ENCODE data around the gene SULT1A2. TPM values are rescaled to one million over a fixed set of nuclear protein-coding genes. Genes with fewer than 3 reads are reported as not detected.

Gene SULT1A2
- total RNA-seq, 6 donors from 2014 or later = 5.7 to 40.8 (median 17.5) TPM

GRCh38 chr16:28563218-28563617, 33.6 kb downstream of the SULT1A2 start:
- H3K27me3 ChIP-seq = no peaks in the 10 kb centered on the region
- peaks cover 0 to 5% (median 0%) of the 10 kb centered on the region in 4 donors for H3K9me3 ChIP-seq
- WGBS, 2 donors = 88 to 89% methylated on average over 6 of the region's 6 CpGs
- H3K4me1 ChIP-seq = peaks cover 18 to 23% (median 22%) of the 10 kb centered on the region in 4 donors
- peak overlapping the region in 1 of 4 donors; percentile 51 for H3K27ac ChIP-seq
- H3K4me3 ChIP-seq = no peak overlapping the region
- ATAC-seq (ENCODE audit: low FRiP score in 2 of 2) = no peak
- no peak for DNase-seq
- H3K36me3 ChIP-seq = peaks cover 0 to 11% (median 6%) of the 10 kb centered on the region in 4 donors
- no peak for TF ChIP-seq POLR2A (IDR thresholded peaks at IDR 0.05)
- no peak for TF ChIP-seq EP300 (IDR thresholded peaks at IDR 0.05)
- no peak for TF ChIP-seq CTCF (IDR thresholded peaks at IDR 0.05)
- TF ChIP-seq POLR2AphosphoS5 (IDR thresholded peaks at IDR 0.05) = no peak

GRCh38 chr16:28562199-28562598, 34.7 kb downstream of the SULT1A2 start:
- no peaks in the 10 kb centered on the region for H3K27me3 ChIP-seq
- H3K4me1 ChIP-seq = peaks cover 18 to 23% (median 22%) of the 10 kb centered on the region in 4 donors
- H3K36me3 ChIP-seq = peaks cover 0 to 20% (median 9%) of the 10 kb centered on the region in 4 donors
- no peak overlapping the region for H3K4me3 ChIP-seq
- peak overlapping the region; percentile 19 to 62 (median 48) for H3K27ac ChIP-seq
- peaks cover 0 to under 1% (median 0%) of the 10 kb centered on the region in 4 donors for H3K9me3 ChIP-seq
- DNase-seq (no peak), ATAC-seq (ENCODE audit: low FRiP score in 2 of 2) (no peak)
- 78 to 88% methylated on average over 4 of the region's 4 CpGs for WGBS, 2 donors
- TF ChIP-seq POLR2A (IDR thresholded peaks at IDR 0.05) (no peak), EP300 (IDR thresholded peaks at IDR 0.05) (no peak), POLR2AphosphoS5 (IDR thresholded peaks at IDR 0.05) (no peak), CTCF (IDR thresholded peaks at IDR 0.05) (no peak)

- no peaks in the 10 kb centered on the region for H3K9me3 ChIP-seq
- 54 to 55% methylated on average over 7 of the region's 7 CpGs for whole genome bisulfite sequencing, 2 donors
- no peak overlapping the region for H3K4me3 ChIP-seq
- no peak for TF ChIP-seq POLR2AphosphoS5 (IDR thresholded peaks at IDR 0.05)
- no peak for TF ChIP-seq EP300 (IDR thresholded peaks at IDR 0.05)
- no peak for TF ChIP-seq POLR2A (IDR thresholded peaks at IDR 0.05)
- TF ChIP-seq CTCF (IDR thresholded peaks at IDR 0.05) = no peak
- H3K27me3 ChIP-seq = no peaks in the 10 kb centered on the region
- peaks cover 18 to 23% (median 22%) of the 10 kb centered on the region in 4 donors for H3K4me1 ChIP-seq
- H3K36me3 ChIP-seq = peaks cover 0 to 26% (median 11%) of the 10 kb centered on the region in 4 donors
- ATAC-seq (ENCODE audit: low FRiP score in 2 of 2) = peak in 1 of 2 donors; percentile 54
- no peak for DNase-seq
- peak overlapping the region; percentile 45 to 68 (median 56) for H3K27ac ChIP-seq
These were observed 35.2 kb downstream of the SULT1A2 start for GRCh38 chr16:28561557-28562187.

- H3K36me3 ChIP-seq = peaks cover 0 to 31% (median 14%) of the 10 kb centered on the region in 4 donors
- ATAC-seq (ENCODE audit: low FRiP score in 2 of 2) (no peak), DNase-seq (no peak)
- no peak for TF ChIP-seq POLR2A (IDR thresholded peaks at IDR 0.05)
- TF ChIP-seq EP300 (IDR thresholded peaks at IDR 0.05) = no peak
- no peak for TF ChIP-seq CTCF (IDR thresholded peaks at IDR 0.05)
- TF ChIP-seq POLR2AphosphoS5 (IDR thresholded peaks at IDR 0.05) = no peak
- no peak overlapping the region for H3K27ac ChIP-seq
- H3K27me3 ChIP-seq = no peaks in the 10 kb centered on the region
- H3K9me3 ChIP-seq = no peaks in the 10 kb centered on the region
- peaks cover 27 to 40% (median 34%) of the 10 kb centered on the region in 4 donors for H3K4me1 ChIP-seq
- WGBS, 2 donors = 80 to 86% methylated on average over 3 of the region's 3 CpGs
- H3K4me3 ChIP-seq = no peak overlapping the region
These were observed 38.4 kb downstream of the SULT1A2 start for GRCh38 chr16:28558456-28558855.

Data from upper lobe of left lung (tissue), 6 donors.